ENCODE results near the gene TMEM170B. TPM values are rescaled to one million over a fixed set of nuclear protein-coding genes. Genes with fewer than 3 reads are reported as not detected.

TMEM170B gene
- polyA plus RNA-seq, 3 donors from 2014 or later, result 0.17 to 0.59 (median 0.36) TPM

DNA sequence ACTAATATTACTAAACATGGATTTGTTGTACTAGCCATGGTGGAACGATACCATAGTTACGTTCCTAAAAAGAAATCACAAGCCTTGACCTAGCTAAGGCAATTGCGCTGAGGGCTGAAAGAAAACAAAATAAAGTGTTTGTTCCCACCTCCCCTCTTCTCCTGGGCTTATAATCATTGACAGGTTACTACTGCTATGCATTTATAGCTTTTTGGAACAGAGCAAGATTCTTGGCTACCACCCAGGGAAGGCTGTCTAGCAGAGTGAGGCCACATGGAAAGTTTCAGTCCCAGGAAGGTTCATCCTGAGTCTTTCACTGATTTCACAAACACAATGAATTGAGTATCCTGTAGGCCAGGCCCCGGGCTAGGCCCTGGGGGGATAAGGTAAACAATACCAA, 84.6 kb downstream of the TMEM170B start:
- Mint-ChIP-seq H3K27ac (no peak overlapping the region), H3K9me3 (peaks cover 0 to 2% (median 0%) of the 10 kb centered on the region in 6 donors), H3K27me3 (ENCODE audit: low read depth in 3 of 3) (peaks cover 2 to 7% (median 2%) of the 10 kb centered on the region in 3 donors)

GRCh38 chr6:11623272-11623671, 85.7 kb downstream of the TMEM170B start:
- Mint-ChIP-seq H3K9me3 (peaks cover 0 to 2% (median 0%) of the 10 kb centered on the region in 6 donors), H3K4me3 (no peak overlapping the region), H3K27ac (no peak overlapping the region), H3K27me3 (ENCODE audit: low read depth in 3 of 3) (peaks cover 3 to 5% (median 5%) of the 10 kb centered on the region in 3 donors), H3K36me3 (no peaks in the 10 kb centered on the region), H3K4me1 (no peaks in the 10 kb centered on the region)
- DNase-seq, result no peak

More for the DNA sequence above, 84.6 kb downstream of the TMEM170B start:
- Mint-ChIP-seq H3K4me1 (no peaks in the 10 kb centered on the region), H3K36me3 (no peaks in the 10 kb centered on the region), H3K4me3 (no peak overlapping the region)
- DNase-seq, result no peak

DNA sequence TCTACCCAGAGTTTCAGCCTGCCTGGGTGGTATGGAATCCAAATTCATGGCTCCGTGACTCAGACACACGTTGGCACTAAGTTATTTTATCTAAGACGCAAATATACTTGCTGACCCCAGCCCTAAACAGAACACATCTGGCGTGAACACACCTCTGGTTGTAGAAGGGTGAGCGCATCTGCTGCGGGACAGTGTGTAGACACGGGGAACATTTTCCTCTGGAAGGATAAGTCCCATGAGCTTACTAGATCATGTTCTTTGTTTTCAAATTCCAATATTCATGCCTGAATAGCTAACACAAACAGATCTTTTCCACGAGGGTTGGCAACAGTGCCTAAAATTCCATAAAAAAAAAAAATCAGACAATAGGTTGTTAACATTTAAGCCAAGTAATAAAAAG, 87.8 kb downstream of the TMEM170B start:
- DNase-seq, result no peak
- H3K27me3 Mint-ChIP-seq (ENCODE audit: low read depth in 3 of 3), result peaks cover 4 to 6% (median 5%) of the 10 kb centered on the region in 3 donors
- no peaks in the 10 kb centered on the region for H3K36me3 Mint-ChIP-seq
- H3K4me1 Mint-ChIP-seq, result no peaks in the 10 kb centered on the region
- H3K27ac Mint-ChIP-seq, result no peak overlapping the region
- H3K9me3 Mint-ChIP-seq, result peaks cover 0 to 2% (median 0%) of the 10 kb centered on the region in 6 donors
- H3K4me3 Mint-ChIP-seq, result no peak overlapping the region

GRCh38 chr6:11626356-11626755, 88.8 kb downstream of the TMEM170B start:
- Mint-ChIP-seq H3K9me3 (peaks cover 0 to under 1% (median 0%) of the 10 kb centered on the region in 6 donors), H3K27ac (no peak overlapping the region), H3K27me3 (ENCODE audit: low read depth in 3 of 3) (peaks cover 4 to 6% (median 5%) of the 10 kb centered on the region in 3 donors), H3K36me3 (no peaks in the 10 kb centered on the region), H3K4me1 (no peaks in the 10 kb centered on the region), H3K4me3 (no peak overlapping the region)
- no peak for DNase-seq

GRCh38 chr6:11628562-11628961, 91.0 kb downstream of the TMEM170B start:
- Mint-ChIP-seq H3K4me1 (no peaks in the 10 kb centered on the region), H3K27me3 (ENCODE audit: low read depth in 3 of 3) (peaks cover 2 to 5% (median 4%) of the 10 kb centered on the region in 3 donors), H3K4me3 (no peak overlapping the region), H3K36me3 (no peaks in the 10 kb centered on the region), H3K9me3 (no peaks in the 10 kb centered on the region), H3K27ac (no peak overlapping the region)
- DNase-seq, result no peak

DNA sequence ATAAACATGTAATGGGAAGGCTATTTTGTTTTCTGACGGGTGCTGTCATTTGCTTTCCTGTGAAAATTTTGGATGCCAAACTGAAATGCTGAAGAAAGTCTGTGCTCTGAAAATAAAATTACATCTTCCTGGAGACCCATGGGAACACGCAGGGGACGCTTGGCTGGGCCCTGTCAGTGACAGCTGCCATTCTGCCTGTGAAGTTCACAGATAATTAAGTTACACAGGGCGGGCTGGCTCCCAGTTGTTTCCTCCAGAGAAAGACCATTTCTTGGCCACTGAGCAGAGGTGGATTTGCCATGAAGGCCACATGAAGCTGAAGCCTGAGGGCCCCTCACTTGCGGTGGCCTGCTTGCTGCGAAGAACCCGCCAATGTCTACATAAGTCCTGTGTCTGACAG, 93.5 kb downstream of the TMEM170B start:
- no peaks in the 10 kb centered on the region for H3K9me3 Mint-ChIP-seq
- H3K4me1 Mint-ChIP-seq, result no peaks in the 10 kb centered on the region
- H3K4me3 Mint-ChIP-seq, result no peak overlapping the region

DNA sequence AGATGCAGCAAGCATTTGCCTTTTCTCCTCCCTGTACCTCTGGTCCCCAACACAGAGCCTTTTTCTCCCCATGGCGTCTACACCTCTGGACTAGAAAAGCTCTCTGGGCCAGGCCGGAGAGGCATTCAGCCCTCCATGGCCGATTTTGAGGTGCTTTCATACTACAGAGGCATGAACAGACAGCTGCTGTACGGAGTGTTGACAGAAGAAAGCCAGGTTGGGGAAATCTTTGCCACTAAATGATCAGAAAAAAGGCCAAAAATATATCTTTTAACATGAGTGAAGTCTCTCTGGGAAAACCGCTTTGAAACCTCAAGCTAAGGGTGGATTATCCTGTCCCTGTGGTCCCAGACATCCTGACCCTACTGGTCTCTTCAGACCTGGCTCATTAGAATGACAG, 94.0 kb downstream of the TMEM170B start:
- H3K4me3 Mint-ChIP-seq, result no peak overlapping the region
- H3K36me3 Mint-ChIP-seq, result no peaks in the 10 kb centered on the region
- no peak for DNase-seq
- H3K27me3 Mint-ChIP-seq (ENCODE audit: low read depth in 3 of 3), result peaks cover 0 to 5% (median 2%) of the 10 kb centered on the region in 3 donors
- no peaks in the 10 kb centered on the region for H3K9me3 Mint-ChIP-seq
- no peak overlapping the region for H3K27ac Mint-ChIP-seq
- H3K4me1 Mint-ChIP-seq, result no peaks in the 10 kb centered on the region

More for the DNA sequence above, 93.5 kb downstream of the TMEM170B start:
- no peak overlapping the region for H3K27ac Mint-ChIP-seq
- peaks cover 2 to 4% (median 2%) of the 10 kb centered on the region in 3 donors for H3K27me3 Mint-ChIP-seq (ENCODE audit: low read depth in 3 of 3)
- DNase-seq, result no peak
- no peaks in the 10 kb centered on the region for H3K36me3 Mint-ChIP-seq

GRCh38 chr6:11632231-11632630, 94.7 kb downstream of the TMEM170B start:
- H3K36me3 Mint-ChIP-seq, result no peaks in the 10 kb centered on the region
- no peaks in the 10 kb centered on the region for H3K9me3 Mint-ChIP-seq
- no peak overlapping the region for H3K4me3 Mint-ChIP-seq
- H3K27ac Mint-ChIP-seq, result no peak overlapping the region
- no peaks in the 10 kb centered on the region for H3K4me1 Mint-ChIP-seq
- peaks cover 0 to 5% (median 2%) of the 10 kb centered on the region in 3 donors for H3K27me3 Mint-ChIP-seq (ENCODE audit: low read depth in 3 of 3)
- no peak for DNase-seq

- Mint-ChIP-seq H3K4me1 (no peaks in the 10 kb centered on the region), H3K9me3 (no peaks in the 10 kb centered on the region), H3K27ac (no peak overlapping the region), H3K27me3 (ENCODE audit: low read depth in 3 of 3) (peaks cover 0 to 2% (median 2%) of the 10 kb centered on the region in 3 donors), H3K4me3 (no peak overlapping the region), H3K36me3 (no peaks in the 10 kb centered on the region)
- no peak for DNase-seq
These were observed 95.4 kb downstream of the TMEM170B start for GRCh38 chr6:11632795-11633511.

Other genes starting within 250 kb of the TMEM170B start
- not detected for gene ADTRP, start 241.1 kb downstream of the TMEM170B start, polyA plus RNA-seq

Data from immature natural killer cell (primary cell).